ENCODE results near the gene ITGA1.

DNA sequence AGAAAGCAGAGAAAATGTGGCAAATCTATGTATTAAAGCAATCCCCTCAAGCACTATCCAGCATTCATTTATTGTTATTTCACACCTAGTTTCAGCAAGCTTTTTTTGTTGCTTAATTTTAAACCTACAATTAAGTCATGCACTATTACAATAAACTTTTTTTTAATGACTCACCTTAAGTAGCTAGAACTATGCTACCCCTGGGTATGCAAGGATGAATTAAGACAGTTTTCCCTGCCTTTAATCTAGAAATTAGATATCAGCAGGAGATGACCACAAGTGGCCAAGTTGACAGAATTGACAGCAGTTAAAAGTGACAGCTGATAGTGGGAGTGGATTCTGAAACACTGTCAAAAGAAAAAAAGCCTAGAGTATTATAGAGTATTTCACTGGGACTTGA, 20.0 kb downstream of the ITGA1 start:
- TF ChIP-seq POLR2A (IDR thresholded peaks at IDR 0.05) (no peak), CTCF (IDR thresholded peaks at IDR 0.05) (no peak)
